KOPT-K1 (cell line): Measurements from ENCODE around the gene CHDH.

Experiments used
- H3K27ac ChIP-seq: fragments of 200-600 bp; sonication (generic); 2 replicates; pipeline ENCODE4 v1.5.1; 2016; ENCODE audit warnings: antibody characterized with exemption, mild to moderate bottlenecking, low read depth, low read length; ENCODE audit not compliant: poor library complexity, severe bottlenecking
- H3K36me3 ChIP-seq: fragments of 200-600 bp; sonication (generic); 2 replicates; pipeline ENCODE4 v1.5.1; 2017; ENCODE audit warnings: antibody characterized with exemption, mild to moderate bottlenecking, low read length, moderate library complexity; ENCODE audit not compliant: insufficient read depth
- H3K9me3 ChIP-seq: fragments of 200-600 bp; sonication (generic); 2 replicates; pipeline ENCODE4 v1.5.1; 2017; ENCODE audit warnings: antibody characterized with exemption, low read length, mild to moderate bottlenecking; ENCODE audit not compliant: insufficient read depth, poor library complexity, severe bottlenecking

The CHDH gene

DNA sequence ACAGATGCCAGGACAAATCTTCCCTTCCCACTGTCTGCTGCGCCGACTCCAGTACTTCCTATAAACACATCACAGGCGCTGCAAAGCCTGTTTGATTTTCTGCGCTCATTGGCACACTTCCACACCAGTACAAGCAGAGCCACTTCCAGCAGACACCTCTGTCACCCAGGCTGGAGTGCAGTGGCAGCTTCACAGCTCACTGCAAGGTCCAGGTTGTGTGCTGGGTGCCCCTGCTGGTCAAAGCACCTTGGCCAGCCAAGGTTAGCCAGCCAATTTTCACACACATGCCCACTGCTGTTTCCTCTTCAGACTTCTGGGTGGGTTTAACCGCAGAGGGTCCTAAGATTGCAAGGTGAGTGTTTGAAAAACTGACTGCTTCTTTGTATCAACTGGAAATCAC, 4.9 kb downstream of the CHDH start:
- Histone ChIP-seq H3K36me3 (no peaks in the 10 kb centered on the region), H3K27ac (peak overlapping the region; percentile 43)

DNA sequence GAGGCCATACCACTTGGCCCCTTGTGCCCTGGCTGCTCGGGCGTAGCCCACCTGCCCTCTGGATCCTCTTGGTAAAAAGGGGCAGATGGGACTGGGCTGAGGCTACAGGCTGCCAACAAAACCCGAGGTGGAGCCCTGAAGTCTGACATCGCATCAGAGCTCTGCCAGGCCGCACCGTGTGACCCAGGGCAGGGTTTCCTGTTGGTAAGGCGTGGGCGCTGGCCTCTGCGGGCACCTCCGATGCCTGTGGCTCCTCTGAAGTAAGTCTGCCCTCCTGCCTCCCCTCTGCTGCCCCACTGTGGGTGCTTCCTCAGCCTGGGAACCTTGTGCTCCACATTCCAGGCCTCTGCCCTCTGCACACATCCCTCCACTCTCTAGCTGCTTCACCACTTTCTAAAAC, 8.9 kb downstream of the CHDH start:
- Histone ChIP-seq H3K27ac (no peak overlapping the region), H3K36me3 (no peaks in the 10 kb centered on the region), H3K9me3 (no peaks in the 10 kb centered on the region)

More for the DNA sequence above, 4.9 kb downstream of the CHDH start:
- no peaks in the 10 kb centered on the region for H3K9me3 ChIP-seq

DNA sequence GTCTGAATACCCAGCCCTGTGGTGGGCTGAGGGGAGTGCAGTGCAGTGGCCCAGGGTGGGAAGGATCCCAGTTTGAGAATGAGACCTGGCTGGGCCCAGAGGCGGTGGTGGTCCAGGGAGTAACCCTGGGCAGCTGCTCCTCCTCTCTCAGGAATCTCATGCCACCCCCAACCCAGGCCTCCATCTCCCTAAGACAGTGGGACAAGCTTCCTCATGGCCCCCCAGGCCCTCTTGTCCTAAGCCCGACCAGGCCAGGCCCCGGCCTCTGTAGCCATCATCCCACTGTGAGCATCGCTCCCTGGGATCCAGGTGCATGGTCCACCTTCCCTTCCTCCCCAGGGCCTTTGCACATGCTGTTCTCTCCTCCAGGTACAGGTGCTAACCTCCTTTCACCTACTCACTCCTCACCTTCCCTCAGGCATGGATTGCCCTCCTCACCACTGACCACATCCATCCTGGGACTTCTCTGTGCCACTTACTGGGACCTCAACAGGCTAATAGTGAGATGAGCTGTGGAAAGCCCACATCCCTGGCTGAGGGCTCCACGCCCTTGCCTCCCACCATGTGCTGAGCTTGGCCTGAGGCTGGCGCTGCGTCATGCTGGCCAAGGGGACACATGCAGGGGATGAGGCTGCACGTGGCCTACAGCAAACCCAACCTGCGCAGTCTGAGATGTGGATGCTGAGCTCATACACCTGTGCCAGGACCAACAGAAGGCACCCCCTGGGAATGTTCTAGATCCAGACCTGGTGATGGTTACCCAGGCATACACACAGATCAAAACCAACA, 9.9 kb downstream of the CHDH start:
- H3K36me3 ChIP-seq: no peaks in the 10 kb centered on the region
- no peaks in the 10 kb centered on the region for H3K9me3 ChIP-seq
- H3K27ac ChIP-seq: no peak overlapping the region

DNA sequence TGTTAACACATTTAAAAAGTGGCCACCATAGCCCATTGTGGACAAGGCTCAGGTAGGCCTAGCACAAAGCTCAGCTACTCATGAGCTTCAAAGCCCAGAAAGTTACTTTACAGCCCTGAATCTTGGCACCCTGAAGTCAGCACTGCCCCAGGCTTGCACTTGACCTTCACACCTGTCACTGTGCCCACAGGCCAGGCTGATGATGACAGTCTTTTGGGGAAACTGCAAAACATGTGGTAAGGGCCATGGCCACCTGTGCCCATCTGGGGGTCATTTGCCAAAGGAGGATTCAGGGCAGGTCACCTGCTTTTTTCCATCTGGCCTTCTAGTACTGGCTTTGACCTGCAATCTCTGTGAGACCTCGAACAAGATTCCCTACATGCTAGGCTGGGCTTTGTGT, 11.0 kb downstream of the CHDH start:
- no peaks in the 10 kb centered on the region for H3K9me3 ChIP-seq
- H3K36me3 ChIP-seq: no peaks in the 10 kb centered on the region
- no peak overlapping the region for H3K27ac ChIP-seq

DNA sequence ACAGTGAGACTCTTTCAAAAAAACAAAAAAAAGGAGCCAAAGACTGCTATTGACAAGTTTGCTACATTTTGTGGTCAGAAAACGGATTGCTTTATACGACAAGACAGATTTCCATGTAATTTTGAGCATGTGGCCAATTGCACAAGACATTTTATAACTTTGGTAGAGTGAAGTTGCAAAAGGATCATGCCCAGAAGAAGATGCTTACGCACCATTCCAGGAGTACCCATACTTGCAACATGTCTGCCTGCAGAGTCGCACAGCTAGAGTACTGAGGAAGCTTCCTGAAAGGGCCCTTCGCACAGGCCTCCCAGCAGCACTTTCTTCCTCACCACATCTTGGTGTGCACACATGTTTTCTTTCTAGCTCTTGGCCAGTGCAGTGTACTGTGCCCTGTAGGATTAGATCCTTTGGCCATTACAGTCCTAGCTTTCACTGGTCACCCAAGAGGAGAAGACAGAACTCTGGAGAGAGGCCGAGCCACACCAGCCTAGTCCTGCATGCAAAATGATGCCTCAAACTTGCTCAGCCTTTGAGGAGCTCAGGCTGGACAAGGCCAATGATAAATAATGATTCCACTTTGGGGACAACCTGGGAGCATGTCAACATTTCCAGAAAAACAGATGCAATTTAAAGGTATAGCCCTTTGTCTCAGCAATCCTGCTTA, 11.7 kb downstream of the CHDH start:
- no peaks in the 10 kb centered on the region for H3K9me3 ChIP-seq
- H3K36me3 ChIP-seq: no peaks in the 10 kb centered on the region
- H3K27ac ChIP-seq: no peak overlapping the region

DNA sequence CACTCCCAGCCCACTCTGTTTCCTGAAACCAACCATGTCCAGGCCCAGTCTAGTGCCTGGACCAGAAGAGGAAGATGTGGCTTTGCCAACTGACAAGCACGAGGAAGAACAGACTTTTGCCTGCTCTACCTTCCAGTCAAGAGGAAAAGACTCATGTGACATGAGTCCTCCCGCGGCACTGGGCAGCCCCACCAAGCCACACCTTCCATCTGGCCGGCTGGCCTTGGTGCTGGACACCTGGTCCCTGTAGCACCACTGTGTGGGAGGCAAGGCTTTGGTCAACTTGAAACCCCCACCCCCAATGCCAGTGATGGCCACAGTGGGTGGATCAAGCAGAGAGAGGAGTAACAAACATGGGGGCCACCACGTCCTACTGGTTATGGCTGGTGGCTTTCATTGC, 12.5 kb downstream of the CHDH start:
- no peaks in the 10 kb centered on the region for H3K9me3 ChIP-seq
- no peaks in the 10 kb centered on the region for H3K36me3 ChIP-seq
- H3K27ac ChIP-seq: no peak overlapping the region

DNA sequence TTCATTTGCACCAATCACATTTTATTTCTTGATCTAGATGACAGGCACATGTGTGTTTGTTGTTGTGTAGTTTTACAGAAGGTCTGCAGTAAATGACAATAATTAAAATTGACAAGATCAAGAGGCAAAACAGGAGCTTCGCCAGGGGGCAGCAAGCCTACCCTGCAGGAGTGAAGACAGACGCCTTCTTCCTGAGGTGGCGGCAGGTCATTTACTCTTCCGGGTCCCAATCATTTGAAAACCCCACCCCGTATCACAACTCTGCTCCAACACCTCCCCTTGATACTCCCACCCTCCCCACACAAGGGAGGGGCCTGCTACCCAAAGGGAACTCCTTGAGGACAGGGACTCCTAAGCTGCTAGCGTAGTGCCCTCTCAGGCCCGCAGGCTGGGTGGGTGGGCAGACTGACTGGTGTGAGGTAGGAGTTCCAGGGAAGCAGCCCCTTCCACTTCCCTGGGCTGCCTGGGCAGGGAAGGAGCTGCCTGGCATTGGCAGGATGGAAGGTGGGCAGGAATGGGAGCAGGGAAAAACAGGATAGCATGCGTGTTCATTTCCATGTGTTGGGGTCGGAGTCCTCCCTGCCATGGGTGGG, 13.1 kb downstream of the CHDH start:
- Histone ChIP-seq H3K9me3 (no peaks in the 10 kb centered on the region), H3K36me3 (no peaks in the 10 kb centered on the region)

DNA sequence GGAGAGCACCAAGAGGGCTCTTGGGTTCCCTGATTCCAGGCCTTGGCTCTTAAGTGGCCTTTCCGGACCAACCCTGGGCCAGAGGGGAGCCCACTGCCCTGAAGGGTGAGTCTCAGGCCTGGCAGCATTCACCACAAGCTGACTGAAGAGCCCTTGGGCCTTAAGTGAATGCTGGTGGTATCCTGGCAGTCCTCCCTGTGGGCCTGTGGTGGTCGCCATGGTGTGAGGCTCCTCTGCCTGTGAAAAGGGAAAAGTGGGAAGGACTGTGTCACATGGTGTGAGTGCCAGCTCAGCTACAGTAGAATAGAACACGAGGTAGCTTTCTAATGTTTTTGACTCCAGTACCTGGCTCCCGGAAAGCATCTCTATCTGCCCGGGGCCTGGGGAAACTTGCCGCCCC, 15.3 kb downstream of the CHDH start:
- Histone ChIP-seq H3K9me3 (no peaks in the 10 kb centered on the region), H3K36me3 (no peaks in the 10 kb centered on the region), H3K27ac (no peak overlapping the region)

More for the DNA sequence above, 13.1 kb downstream of the CHDH start:
- H3K27ac ChIP-seq: no peak overlapping the region

DNA sequence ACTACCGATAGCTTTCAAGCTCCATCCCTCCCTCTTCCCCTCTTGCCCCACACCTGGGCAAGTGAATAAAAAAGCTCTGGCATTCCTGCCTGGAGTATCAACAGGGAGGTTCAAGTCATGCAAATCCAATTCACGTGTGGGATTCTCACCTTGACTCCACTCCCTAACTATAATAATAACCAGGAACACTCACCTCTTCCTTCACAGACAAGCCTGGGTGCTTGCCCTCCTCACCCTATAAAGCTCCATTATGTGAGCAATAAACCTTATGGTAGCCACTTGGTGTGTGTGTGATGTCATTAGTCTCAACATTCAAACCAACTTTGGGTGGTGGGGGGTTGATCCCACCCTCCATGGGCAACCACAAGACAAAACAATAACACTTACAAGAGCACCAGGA, 16.6 kb downstream of the CHDH start:
- no peak overlapping the region for H3K27ac ChIP-seq
- no peaks in the 10 kb centered on the region for H3K9me3 ChIP-seq
- no peaks in the 10 kb centered on the region for H3K36me3 ChIP-seq

DNA sequence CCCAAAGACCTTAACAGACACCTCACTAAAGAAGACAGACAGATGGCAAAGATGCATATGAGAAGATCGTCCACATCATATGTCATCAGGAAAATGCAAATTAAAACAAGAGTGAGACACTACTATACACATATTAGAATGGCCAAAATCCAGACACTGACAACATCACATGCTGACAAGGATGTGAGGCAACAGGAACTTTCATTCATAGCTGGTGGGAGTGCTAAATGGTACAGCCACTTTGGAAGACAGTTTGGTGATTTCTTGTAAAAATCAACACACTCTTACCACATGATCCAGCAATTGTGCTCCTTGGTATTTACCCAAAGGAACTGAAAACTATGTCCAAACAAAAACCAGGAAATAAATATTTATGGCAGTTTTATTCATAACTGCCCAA, 17.6 kb downstream of the CHDH start:
- no peaks in the 10 kb centered on the region for H3K9me3 ChIP-seq
- no peaks in the 10 kb centered on the region for H3K36me3 ChIP-seq
- no peak overlapping the region for H3K27ac ChIP-seq

DNA sequence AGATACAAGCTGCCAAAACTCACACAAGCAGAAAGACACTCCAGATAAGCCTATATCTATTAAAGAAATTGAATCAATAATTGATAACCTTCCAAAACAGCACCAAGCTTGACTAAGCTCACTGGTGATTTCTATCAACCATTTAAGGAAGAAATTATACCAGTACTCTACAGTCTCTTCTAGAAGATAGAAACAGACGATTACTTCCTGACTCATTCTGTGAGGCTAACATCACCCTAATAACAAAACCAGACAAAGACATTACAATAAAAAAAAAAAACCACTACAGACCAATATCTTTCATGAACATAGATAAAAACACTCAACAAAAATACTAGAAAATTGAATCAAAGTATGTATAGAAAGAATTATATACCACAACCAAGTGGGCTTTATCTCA, 20.2 kb downstream of the CHDH start:
- no peaks in the 10 kb centered on the region for H3K36me3 ChIP-seq
- H3K9me3 ChIP-seq: no peaks in the 10 kb centered on the region
- no peak overlapping the region for H3K27ac ChIP-seq

DNA sequence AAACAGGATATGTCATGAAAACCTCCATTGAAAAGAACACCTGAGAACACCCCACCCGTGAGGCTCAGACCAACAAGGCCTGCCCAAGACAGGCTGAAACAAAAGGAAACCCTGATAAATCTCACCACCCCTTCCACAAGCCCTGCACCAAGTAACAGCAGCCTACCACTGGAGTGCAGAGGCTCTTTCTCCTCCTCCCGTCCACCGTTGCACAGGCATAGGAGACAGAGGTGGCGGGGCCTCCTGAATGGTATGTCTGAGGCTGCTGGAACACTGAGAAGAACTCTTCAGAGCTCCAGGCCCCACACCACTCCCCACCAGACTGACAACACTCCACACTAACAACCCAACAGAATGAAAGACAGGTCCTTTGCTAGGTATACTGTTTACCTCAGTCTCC, 21.4 kb downstream of the CHDH start:
- H3K36me3 ChIP-seq: no peaks in the 10 kb centered on the region
- no peak overlapping the region for H3K27ac ChIP-seq
- no peaks in the 10 kb centered on the region for H3K9me3 ChIP-seq

DNA sequence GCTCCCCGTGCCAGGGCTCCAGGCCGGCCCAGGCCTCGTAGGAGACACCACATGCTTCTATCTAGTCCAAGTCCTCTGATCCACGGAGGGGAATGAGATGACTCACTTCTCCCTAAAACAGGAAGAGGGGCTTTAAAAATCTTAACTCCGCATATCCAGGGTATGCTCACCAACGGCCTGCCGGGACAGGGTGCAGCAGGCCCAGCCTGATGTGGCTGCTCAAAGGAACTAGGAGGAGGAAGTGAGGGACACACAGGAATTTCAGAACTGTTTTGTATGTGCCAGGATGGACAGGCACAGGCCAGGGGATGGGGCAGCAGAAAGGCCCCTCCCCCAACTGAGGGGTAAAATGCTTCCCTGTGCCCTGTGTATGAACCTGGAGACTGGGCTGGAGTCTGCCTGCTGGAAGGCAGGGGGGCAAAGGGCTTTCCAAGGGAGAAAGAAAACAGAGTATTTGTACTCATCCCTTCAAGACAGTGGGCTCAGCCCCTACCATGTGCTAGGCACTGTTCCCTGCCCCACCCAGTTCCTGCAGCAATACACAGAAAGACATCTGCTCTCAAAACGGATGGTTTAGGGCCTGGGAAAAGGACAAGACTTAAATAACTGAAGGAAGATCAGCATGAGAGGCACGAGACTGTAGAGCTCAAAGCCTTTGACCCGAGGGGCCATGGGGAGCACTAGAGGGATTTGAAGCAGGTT, 22.1 kb downstream of the CHDH start:
- no peak overlapping the region for H3K27ac ChIP-seq
- no peaks in the 10 kb centered on the region for H3K9me3 ChIP-seq
- H3K36me3 ChIP-seq: no peaks in the 10 kb centered on the region

DNA sequence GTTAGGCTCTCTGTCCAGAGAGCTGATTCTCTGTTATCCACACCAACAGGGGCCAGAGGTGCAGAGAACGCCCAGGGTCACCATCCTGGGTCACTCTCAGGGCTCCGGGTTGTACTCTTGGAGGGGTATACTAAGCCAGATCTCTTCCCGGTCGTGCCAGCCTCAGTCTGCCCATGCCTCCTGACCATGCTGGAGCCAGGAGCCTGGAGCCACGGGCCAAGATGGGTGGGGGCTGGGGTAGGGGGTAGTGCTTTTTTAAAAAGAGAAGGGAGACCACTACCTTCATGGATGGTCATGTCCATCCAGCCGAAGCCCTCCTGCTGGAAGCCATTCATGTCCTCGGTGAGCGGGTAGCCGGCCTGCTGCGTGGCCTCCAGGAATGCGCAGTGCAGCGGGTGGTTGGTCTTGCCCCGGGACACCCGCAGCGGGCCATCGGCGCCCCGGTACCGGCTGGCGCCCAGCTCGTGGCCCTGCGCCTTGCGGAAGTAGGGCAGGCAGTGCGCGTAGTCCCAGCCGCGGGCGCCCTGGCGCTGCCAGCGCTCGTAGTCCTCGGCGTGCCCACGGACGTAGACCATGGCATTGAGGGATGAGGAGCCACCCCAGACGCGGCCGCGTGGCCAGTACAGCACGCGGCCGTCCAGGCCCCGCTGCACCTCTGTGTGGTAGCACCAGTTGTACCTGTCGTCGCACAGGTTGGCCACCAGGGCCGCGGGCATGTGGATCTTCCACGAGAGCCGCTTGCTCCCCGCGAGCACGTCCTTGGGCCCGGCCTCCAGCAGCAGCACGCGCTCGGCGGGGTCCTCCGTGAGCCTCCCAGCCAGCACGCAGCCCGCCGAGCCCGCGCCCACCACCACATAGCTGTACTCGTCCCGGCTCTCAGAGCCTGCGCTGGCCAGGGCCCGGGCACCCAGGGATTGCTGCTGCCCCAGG, 22.9 kb downstream of the CHDH start:
- H3K9me3 ChIP-seq: no peaks in the 10 kb centered on the region
- no peaks in the 10 kb centered on the region for H3K36me3 ChIP-seq

More for the DNA sequence above, 22.9 kb downstream of the CHDH start:
- no peak overlapping the region for H3K27ac ChIP-seq
